ENCODE data around the gene HOXC13.

GRCh38 chr12:53972722-53973235 is 34.1 kb downstream of the HOXC13 start, which contains the start of gene HOXC11:
- TF ChIP-seq ZNF274 (IDR thresholded peaks at IDR 0.05; ENCODE audit: low read length), result no peak
- no peak for TF ChIP-seq ZNF274 (tag by site-specific recombination; IDR thresholded peaks at IDR 0.05; ENCODE audit: borderline replicate concordance)
- TF ChIP-seq CTCF (tag by site-specific recombination; IDR thresholded peaks at IDR 0.05), result no peak
- TF ChIP-seq MYNN (tag by site-specific recombination; IDR thresholded peaks at IDR 0.05; ENCODE audit: borderline replicate concordance), result no peak
- TF ChIP-seq PRDM10 (tag by site-specific recombination; IDR thresholded peaks at IDR 0.05), result peak; percentile 50
- no peak for TF ChIP-seq SALL2 (tag by site-specific recombination; IDR thresholded peaks at IDR 0.05; ENCODE audit: borderline replicate concordance)
- no peak for TF ChIP-seq ZNF350 (tag by site-specific recombination; IDR thresholded peaks at IDR 0.05)
- no peak for TF ChIP-seq ZNF16 (tag by site-specific recombination; IDR thresholded peaks at IDR 0.05; ENCODE audit: low read depth)
- TF ChIP-seq ZNF623 (tag by site-specific recombination; IDR thresholded peaks at IDR 0.05), result no peak

All from HEK293 (cell line).